Keratinocyte (primary cell): Measurements from ENCODE around the gene SEC14L2. TPM values are rescaled to one million over a fixed set of nuclear protein-coding genes. Genes with fewer than 3 reads are reported as not detected.

Experiments used
- DNase-seq: peaks from one replicate; pipeline ENCODE4 v3.0.0-alpha.2; 2011; ENCODE audit warnings: low read depth, missing footprints, low spot score
- FAIRE-seq: peaks from 2 replicates; lab custom pipeline; 2011; peaks lifted over from hg19 to GRCh38; lab: Jason Lieb, UNC
- H2AFZ ChIP-seq: 2 replicates; pipeline ENCODE4 v1.6.0; 2012; ENCODE audit warnings: low read length, control low read depth, inconsistent platforms; ENCODE audit not compliant: control insufficient read depth
- H3K27ac ChIP-seq: 2 replicates; pipeline ENCODE4 v1.5.1; 2011; ENCODE audit warnings: low read length; ENCODE audit not compliant: control insufficient read depth, insufficient read depth
- H3K27me3 ChIP-seq: 3 replicates; pipeline ENCODE4 v1.6.0; 2011; ENCODE audit warnings: low read length; ENCODE audit not compliant: control insufficient read depth, insufficient read depth; ENCODE audit errors: extremely low read depth
- H3K36me3 ChIP-seq, 2 experiments: 2 replicates in 1 of 2; 3 replicates in 1 of 2; pipeline ENCODE4 v1.5.1; 2011; ENCODE audit warnings: low read length in 2 of 2, mild to moderate bottlenecking in 1 of 2; ENCODE audit not compliant: control insufficient read depth in 2 of 2, insufficient read depth in 2 of 2; ENCODE audit errors: extremely low read depth in 1 of 2
- H3K4me1 ChIP-seq: 3 replicates; pipeline ENCODE4 v1.5.1; 2011; ENCODE audit warnings: low read length; ENCODE audit not compliant: control insufficient read depth, insufficient read depth; ENCODE audit errors: extremely low read depth
- H3K4me2 ChIP-seq: 3 replicates; pipeline ENCODE4 v1.6.0; 2011; ENCODE audit warnings: low read depth, low read length; ENCODE audit not compliant: control insufficient read depth, insufficient read depth; ENCODE audit errors: extremely low read depth
- H3K4me3 ChIP-seq, 3 experiments: fragments of 200-600 bp in 1 of 3; sonication (generic) in 1 of 3; 2 replicates in 2 of 3; 3 replicates in 1 of 3; pipeline ENCODE4 v1.5.1; 2011 to 2016; ENCODE audit warnings: low read length in 3 of 3, mild to moderate bottlenecking in 3 of 3, control low read depth in 2 of 3, inconsistent platforms in 1 of 3, low read depth in 1 of 3, mixed read lengths in 1 of 3, mixed run types in 1 of 3, moderate library complexity in 1 of 3; ENCODE audit not compliant: control insufficient read depth in 2 of 3, insufficient read depth in 2 of 3; ENCODE audit errors: extremely low read depth in 1 of 3
- H3K79me2 ChIP-seq: 2 replicates; pipeline ENCODE4 v1.6.0; 2012; ENCODE audit warnings: low read length; ENCODE audit not compliant: control insufficient read depth, insufficient read depth
- H3K9ac ChIP-seq: 3 replicates; pipeline ENCODE4 v1.6.0; 2011; ENCODE audit warnings: low read length; ENCODE audit not compliant: control insufficient read depth, insufficient read depth; ENCODE audit errors: extremely low read depth
- H3K9me1 ChIP-seq: 3 replicates; pipeline ENCODE4 v1.6.0; 2011; ENCODE audit warnings: low read length; ENCODE audit not compliant: control insufficient read depth, insufficient read depth; ENCODE audit errors: extremely low read depth
- H3K9me3 ChIP-seq: 2 replicates; pipeline ENCODE4 v1.5.1; 2012; ENCODE audit warnings: low read depth, low read length; ENCODE audit not compliant: control insufficient read depth
- H4K20me1 ChIP-seq: 3 replicates; pipeline ENCODE4 v1.6.0; 2011; ENCODE audit warnings: low read length; ENCODE audit not compliant: control insufficient read depth, insufficient read depth; ENCODE audit errors: extremely low read depth
- EZH2 ChIP-seq: IDR thresholded peaks from one replicate; pipeline ENCODE4 v1.6.1; 2012; ENCODE audit warnings: inconsistent platforms, mild to moderate bottlenecking, low read length, moderate library complexity
- dilution Hi-C: fragments of 300-500 bp; cut with MboI; formaldehyde crosslinking; loops from one replicate; pipeline ENCODE4 v1.7.0; 2020; ENCODE audit warnings: low sequenced_read_pairs; ENCODE audit not compliant: extremely low pct_ligation_motif_present
- polyA plus RNA-seq, 5 experiments: library from polyadenylated mRNA; depleted of rRNA in 3 of 5; stranded (reverse) in 3 of 5; stranded (forward) in 1 of 5; unstranded in 1 of 5; fragments of >200 nt; gene quantifications; 1 replicate in 1 of 5; 2 replicates in 3 of 5; 3 replicates in 1 of 5; pipeline versions ENCODE4 v1.2.1 to v1.2.3, GENCODE V29; 2011 to 2012; ENCODE audit warnings: missing spikeins in 2 of 5, low read depth in 1 of 5, low replicate concordance in 1 of 5
- TF ChIP-seq, protein P1 (sequence below), 3 experiments: IDR thresholded peaks in 1 of 3; conservative IDR thresholded peaks in 1 of 3; optimal IDR thresholded peaks in 1 of 3; 2 replicates in 2 of 3; 3 replicates in 1 of 3; pipeline versions ENCODE3 to v1.5.1; 2011; ENCODE audit warnings: low read length in 3 of 3, mild to moderate bottlenecking in 3 of 3, moderate library complexity in 2 of 3, control low read depth in 1 of 3, inconsistent platforms in 1 of 3; ENCODE audit not compliant: insufficient read depth in 2 of 3; ENCODE audit errors: extremely low read depth in 1 of 3

SEC14L2 gene
- polyA plus RNA-seq, 1 donor (not counting 4 experiments of a cell fraction or from before 2014, with no cell fraction given): 103 TPM

DNA sequence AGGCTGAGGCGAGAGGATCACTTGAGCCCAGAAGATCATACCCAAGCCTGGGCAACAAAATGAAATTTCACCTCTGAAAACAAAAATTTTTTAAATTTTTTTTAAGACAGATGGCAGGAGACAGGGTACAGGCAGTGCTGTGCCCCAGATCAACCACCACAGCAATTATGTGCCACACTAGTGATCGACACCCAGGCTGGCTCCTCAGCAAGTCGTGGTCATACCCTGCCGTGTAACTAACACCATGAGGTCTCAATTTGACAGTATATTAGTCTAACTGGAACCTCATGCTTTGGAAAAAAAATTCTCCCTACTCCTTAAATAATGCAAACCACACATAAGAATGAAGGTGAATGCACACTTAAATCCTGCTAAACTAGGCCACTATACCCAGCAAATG lies 48.4 kb upstream of the SEC14L2 start:
- no peak for TF ChIP-seq EZH2
- TF ChIP-seq, protein P1, sequence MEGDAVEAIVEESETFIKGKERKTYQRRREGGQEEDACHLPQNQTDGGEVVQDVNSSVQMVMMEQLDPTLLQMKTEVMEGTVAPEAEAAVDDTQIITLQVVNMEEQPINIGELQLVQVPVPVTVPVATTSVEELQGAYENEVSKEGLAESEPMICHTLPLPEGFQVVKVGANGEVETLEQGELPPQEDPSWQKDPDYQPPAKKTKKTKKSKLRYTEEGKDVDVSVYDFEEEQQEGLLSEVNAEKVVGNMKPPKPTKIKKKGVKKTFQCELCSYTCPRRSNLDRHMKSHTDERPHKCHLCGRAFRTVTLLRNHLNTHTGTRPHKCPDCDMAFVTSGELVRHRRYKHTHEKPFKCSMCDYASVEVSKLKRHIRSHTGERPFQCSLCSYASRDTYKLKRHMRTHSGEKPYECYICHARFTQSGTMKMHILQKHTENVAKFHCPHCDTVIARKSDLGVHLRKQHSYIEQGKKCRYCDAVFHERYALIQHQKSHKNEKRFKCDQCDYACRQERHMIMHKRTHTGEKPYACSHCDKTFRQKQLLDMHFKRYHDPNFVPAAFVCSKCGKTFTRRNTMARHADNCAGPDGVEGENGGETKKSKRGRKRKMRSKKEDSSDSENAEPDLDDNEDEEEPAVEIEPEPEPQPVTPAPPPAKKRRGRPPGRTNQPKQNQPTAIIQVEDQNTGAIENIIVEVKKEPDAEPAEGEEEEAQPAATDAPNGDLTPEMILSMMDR (optimal IDR thresholded peaks at IDR 0.05 in 1 of 3, IDR thresholded peaks at IDR 0.05 in 1 of 3, conservative IDR thresholded peaks at IDR 0.05 in 1 of 3; ENCODE audit: extremely low read depth in 1 of 3, insufficient read depth in 2 of 3, low read length in 3 of 3): no peak
- no peak for FAIRE-seq
- H4K20me1 ChIP-seq: peaks cover 2% of the 10 kb centered on the region

DNA sequence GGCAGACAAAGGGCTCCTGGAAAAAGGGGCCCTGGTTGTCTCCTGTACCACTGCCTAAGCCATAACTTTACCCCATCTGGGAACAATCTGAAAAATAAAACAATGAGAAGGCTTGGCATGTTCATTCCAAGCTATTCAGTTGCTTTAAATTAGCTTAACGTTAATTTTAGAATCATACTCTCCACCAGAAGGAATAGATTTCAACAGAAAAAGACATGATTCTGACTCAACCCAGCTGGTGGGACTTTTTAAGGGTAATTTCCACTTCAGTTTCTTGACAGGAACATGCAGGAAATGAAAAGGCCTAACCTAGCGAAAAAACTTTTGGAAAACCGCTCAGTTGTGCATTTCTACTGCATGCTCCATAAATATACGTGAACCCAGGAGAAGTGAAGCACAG lies 48.0 kb upstream of the SEC14L2 start:
- H3K9me3 ChIP-seq: no peaks in the 10 kb centered on the region
- H3K9ac ChIP-seq: no peak overlapping the region
- H3K4me1 ChIP-seq: no peaks in the 10 kb centered on the region
- TF ChIP-seq, protein P1 (optimal IDR thresholded peaks at IDR 0.05 in 1 of 3, IDR thresholded peaks at IDR 0.05 in 1 of 3, conservative IDR thresholded peaks at IDR 0.05 in 1 of 3; ENCODE audit: extremely low read depth in 1 of 3, insufficient read depth in 2 of 3, low read length in 3 of 3): no peak
- TF ChIP-seq EZH2: no peak
- no peak overlapping the region for H3K27ac ChIP-seq
- FAIRE-seq (no peak), DNase-seq (no peak)
- H4K20me1 ChIP-seq: peaks cover 2% of the 10 kb centered on the region
- no peak overlapping the region for H3K4me3 ChIP-seq
- H2AFZ ChIP-seq: no peak overlapping the region
- peaks cover 35 to 61% of the 10 kb centered on the region in 2 experiments for H3K36me3 ChIP-seq
- H3K4me2 ChIP-seq: no peak overlapping the region
- peaks cover 60% of the 10 kb centered on the region for H3K79me2 ChIP-seq
- dilution Hi-C loops: no loop called here
- H3K9me1 ChIP-seq: no peaks in the 10 kb centered on the region
- H3K27me3 ChIP-seq: no peaks in the 10 kb centered on the region

More for the DNA sequence above, 48.4 kb upstream of the SEC14L2 start:
- Histone ChIP-seq H3K4me1 (no peaks in the 10 kb centered on the region), H3K4me2 (no peak overlapping the region), H3K9me3 (no peaks in the 10 kb centered on the region), H3K36me3 (peaks cover 35 to 63% of the 10 kb centered on the region in 2 experiments), H3K9ac (no peak overlapping the region), H2AFZ (no peak overlapping the region), H3K9me1 (no peaks in the 10 kb centered on the region), H3K27ac (no peak overlapping the region), H3K27me3 (no peaks in the 10 kb centered on the region), H3K4me3 (no peak overlapping the region), H3K79me2 (peaks cover 56% of the 10 kb centered on the region)
- dilution Hi-C loops: no loop called here
- DNase-seq: no peak
